GM18909 (cell line): ENCODE data around the gene PCSK7.
"Not testable (repeated sequence)": the region's sequence is repeated elsewhere in the genome, so short reads cannot be mapped to it uniquely, and the experiment has no call there.

Experiments
- ATAC-seq: cut with Tn5 transposase; IDR thresholded peaks from one replicate; pipeline ENCODE4 v1.9.1; 2021; ENCODE audit warnings: mild to moderate bottlenecking; ENCODE audit not compliant: unreplicated experiment, poor library complexity

Gene PCSK7, protein sequence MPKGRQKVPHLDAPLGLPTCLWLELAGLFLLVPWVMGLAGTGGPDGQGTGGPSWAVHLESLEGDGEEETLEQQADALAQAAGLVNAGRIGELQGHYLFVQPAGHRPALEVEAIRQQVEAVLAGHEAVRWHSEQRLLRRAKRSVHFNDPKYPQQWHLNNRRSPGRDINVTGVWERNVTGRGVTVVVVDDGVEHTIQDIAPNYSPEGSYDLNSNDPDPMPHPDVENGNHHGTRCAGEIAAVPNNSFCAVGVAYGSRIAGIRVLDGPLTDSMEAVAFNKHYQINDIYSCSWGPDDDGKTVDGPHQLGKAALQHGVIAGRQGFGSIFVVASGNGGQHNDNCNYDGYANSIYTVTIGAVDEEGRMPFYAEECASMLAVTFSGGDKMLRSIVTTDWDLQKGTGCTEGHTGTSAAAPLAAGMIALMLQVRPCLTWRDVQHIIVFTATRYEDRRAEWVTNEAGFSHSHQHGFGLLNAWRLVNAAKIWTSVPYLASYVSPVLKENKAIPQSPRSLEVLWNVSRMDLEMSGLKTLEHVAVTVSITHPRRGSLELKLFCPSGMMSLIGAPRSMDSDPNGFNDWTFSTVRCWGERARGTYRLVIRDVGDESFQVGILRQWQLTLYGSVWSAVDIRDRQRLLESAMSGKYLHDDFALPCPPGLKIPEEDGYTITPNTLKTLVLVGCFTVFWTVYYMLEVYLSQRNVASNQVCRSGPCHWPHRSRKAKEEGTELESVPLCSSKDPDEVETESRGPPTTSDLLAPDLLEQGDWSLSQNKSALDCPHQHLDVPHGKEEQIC

DNA sequence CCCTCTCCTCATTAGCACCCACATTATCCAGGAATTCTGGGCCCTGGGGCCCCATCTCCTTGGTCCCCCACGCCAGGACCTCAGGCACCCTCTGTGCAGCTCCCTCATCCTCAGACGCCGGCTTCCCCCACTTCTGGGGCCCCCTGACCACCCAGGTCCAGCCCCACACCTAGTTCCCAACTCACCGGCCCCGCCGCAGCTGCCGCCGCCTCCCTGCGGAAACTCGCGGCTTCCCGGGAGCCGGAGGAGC is at the start of gene PCSK7:
TSS of gene PCSK7 (minus strand) at position 232 of the 250 bp plus-strand sequence. CDS start 2,229 bp downstream, outside the sequence.
- no peak for ATAC-seq

- no peak for ATAC-seq
Observed at GRCh38 chr11:117281159-117281558, 49.3 kb upstream of the PCSK7 start.

- ATAC-seq: no peak
Observed at GRCh38 chr11:117279711-117280376, 48.0 kb upstream of the PCSK7 start.

DNA sequence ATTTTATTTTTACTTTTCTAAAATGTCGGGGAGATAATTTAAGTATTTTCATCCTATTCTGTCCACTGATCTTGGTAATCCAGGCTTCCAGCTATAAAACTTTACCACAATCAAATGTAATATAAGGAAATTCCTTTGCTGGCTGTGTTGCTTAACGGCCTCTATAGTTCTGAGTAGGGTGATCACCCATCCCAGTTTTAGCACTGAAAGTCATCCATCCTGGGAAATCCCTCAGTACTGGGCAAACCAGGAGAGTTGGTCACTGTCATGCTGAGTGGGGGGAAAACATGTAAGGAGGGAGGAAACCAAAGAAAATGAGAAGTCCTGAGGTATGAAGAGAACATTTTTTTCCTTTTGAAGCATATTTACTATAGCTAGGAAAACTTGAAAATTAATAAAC is 46.5 kb upstream of the PCSK7 start:
- no peak for ATAC-seq

DNA sequence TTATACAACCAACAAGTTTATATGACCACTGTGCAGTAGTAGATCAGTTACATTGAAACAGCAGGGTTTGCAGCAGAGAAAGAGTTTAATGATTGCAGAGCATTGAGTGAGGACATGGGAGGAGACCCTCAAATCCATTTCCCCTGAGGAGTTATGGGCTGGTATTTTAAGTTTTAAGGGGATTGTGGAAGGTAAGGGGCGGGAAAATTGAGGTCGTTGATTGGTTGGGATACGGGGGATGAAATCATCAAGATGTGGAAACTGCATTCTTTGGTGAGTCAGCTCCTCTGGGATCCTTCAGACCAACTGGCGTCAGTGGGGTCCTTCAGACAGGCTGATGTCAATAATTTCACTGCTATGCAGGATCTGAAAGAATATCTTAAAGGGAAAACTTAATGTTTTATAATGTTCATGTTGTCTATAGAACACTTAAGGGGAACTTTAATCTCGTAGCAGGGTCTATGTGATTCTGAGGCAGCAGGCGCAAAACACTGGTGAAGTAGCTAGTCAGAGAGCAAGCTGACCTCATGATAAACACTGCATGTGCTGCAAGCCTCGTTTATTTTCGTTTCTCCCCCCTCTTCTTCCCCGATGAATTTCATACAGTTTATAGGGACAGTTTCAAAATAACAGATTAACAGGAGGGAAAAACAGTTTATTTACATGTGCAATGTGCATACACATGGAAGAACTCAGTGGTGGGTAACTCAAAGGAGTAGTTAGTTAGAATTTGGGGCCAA is 41.8 kb upstream of the PCSK7 start:
- ATAC-seq: no peak

GRCh38 chr11:117272175-117272574 is 40.3 kb upstream of the PCSK7 start:
- not testable (repeated sequence) for ATAC-seq

GRCh38 chr11:117271208-117271607 is 39.3 kb upstream of the PCSK7 start:
- ATAC-seq: no peak

DNA sequence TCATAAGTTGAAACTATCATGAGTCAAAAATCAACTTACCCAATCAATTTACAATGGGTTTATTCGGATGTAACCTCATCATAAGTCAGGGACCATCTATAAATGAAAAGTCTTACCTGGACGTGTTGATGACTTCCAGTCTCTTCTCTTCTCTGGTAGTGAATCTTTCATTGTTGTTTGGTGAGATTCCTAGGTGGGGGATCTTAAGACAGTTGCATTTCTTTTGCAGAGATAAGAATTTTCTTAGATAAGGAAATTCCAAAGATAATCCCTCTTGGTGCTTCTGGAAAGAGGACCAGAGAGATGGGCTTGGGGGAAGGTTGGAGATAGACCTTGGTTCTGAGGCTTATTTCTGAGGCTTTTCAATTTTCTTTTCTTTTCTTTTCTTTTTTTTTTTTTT is 38.0 kb upstream of the PCSK7 start:
- ATAC-seq: no peak

DNA sequence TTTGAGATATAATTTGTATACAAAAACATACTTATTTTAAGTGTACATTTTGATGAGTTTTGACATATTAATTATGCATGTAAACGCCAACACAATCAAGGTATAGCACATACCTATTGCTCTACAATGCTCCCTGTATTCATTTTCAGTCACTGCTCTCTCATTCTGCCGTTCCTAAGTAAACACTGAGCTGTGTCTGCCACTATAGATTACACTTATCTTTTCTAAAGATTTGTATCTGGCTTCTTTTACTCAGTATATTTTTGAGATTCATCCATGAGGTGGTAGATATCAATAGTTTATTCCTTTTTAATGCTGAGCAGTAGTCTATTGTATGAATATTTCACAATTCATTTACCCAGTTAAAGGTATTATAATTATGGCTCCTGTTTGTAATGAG is 33.9 kb upstream of the PCSK7 start:
- ATAC-seq: no peak

GRCh38 chr11:117264624-117265323 is 32.9 kb upstream of the PCSK7 start:
- ATAC-seq: not testable (repeated sequence)

- ATAC-seq: no peak
Observed at GRCh38 chr11:117259417-117259816, 27.5 kb upstream of the PCSK7 start.

DNA sequence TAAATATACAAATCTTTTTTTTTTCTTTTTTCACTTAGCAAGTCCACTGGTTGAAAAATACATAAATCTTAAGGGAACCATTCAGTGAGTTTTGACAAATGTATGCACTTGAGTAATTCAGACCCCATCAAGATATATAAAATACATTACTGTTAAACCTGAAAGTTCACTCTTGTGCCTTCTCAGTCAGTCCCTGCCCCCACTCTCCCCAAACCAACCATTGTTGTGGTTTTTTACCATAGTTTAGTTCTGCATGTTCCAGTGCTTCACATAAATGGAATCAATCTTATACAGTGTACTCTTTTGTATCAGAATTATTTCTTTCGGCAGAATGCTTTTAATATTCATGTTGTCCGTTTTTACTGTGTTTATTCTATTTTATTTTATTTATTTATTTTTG is 26.7 kb upstream of the PCSK7 start:
- no peak for ATAC-seq

DNA sequence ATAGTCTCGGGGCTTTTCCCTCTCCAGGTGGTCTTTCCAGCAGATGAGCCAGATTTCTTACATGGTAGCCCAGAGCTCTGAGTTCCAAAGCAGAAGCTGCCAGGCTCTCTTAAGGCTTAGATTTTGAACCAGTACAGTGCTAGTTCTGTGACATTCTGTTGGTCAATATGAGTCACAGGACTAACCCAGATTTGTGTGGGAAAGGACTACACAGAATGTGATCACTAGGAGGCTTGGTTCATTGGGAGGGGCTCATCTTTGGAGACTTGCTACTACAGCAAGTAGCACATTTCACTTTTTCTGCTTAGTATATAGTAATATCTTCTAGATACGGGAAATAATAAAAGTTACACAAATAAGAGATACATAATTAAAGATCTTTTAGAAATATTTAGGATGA is 24.7 kb upstream of the PCSK7 start:
- no peak for ATAC-seq

DNA sequence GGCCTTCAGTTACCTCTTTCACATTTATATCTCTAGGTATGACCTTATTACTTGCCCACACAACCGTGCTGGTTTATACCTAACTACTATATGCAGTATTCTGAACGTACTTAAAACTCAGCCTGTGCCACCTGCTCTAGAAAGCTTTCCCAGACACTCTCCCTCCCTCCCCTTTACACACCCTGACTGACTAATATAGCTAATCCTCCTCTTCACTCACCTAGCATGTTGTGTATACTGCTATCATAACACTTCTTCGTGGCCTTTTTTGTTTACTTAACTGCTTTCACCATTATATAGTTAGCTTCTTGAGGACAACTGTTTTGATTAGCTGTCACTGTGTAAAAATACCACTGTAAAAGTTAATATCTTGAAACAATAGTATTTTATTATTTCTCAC is 24.1 kb upstream of the PCSK7 start:
- no peak for ATAC-seq

DNA sequence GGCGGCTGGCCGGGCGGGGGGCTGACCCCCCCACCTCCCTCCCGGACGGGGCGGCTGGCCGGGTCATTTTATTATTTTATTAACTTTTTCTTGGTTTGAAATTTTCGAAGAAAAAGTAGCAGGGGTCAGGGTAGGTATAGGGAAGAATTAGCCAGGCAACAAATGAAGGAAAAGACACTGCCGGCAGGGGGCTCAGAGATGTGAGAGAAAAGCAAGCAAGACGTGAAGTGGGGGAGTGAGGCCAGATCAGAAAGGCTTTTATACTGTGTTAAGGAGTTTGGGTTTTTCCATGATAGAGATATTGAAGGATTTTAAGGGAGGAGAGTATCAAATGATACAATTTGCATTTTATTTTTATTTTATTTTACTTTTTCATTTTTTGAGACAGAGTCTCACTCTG is 19.6 kb upstream of the PCSK7 start:
- no peak for ATAC-seq

GRCh38 chr11:117249571-117249970 is 17.7 kb upstream of the PCSK7 start:
- no peak for ATAC-seq

- no peak for ATAC-seq
Observed at GRCh38 chr11:117248341-117248740, 16.5 kb upstream of the PCSK7 start.

DNA sequence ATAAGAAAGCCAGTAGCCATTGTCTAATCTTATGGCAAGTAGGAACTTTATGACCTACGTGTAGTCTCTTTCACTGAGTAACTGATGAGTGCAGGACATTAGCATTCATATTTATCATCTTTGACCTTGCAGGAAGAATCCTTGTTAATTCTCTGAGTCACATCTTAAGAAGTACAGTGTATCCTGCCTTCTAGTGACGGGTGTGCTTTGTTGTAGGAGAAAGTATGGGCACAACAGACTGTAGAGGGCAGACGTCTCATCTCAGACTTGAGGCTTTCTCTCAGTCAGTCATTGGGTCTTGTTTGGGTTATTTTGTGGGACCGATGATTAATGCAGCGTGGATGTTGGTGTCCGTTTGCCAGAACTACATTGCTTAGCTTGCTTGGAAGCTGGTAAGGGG is 7.4 kb upstream of the PCSK7 start:
- no peak for ATAC-seq

- ATAC-seq: no peak
Observed at GRCh38 chr11:117238221-117238620, 6.3 kb upstream of the PCSK7 start.

DNA sequence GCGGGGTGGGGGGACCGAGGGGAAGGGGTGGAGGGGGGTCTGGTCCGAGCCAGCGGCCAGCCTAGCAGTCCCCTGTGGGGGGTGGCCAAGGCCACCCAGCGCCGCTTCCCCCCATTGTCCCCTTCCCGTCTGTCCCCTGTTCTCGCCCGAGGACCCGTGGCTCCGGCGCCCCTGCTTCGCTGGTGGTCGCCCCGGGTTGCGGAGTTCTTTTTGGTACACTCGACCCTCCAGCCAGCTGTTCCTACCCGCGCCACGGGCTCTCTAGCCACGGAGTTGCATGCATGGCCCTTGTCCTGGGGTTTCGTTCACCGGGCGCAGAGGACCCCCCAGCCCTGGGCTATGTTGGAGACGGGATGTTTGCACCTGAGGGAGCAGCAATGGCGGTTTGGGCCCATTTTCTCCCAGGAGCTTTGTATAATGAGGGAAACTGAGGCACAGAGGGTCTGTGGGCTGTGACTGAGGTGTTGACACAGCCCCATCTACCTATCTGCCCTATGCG is 1.1 kb upstream of the PCSK7 start:
- no peak for ATAC-seq
